IMR-90 (cell line): ENCODE measurements around the gene TTC23. TPM values are rescaled to one million over a fixed set of nuclear protein-coding genes. Genes with fewer than 3 reads are reported as not detected.

Experiments
- ATAC-seq: fragments of 200-7000 bp; cut with Tn5 transposase; 2 replicates; pipeline ENCODE4 v1.9.1; 2020; ENCODE audit warnings: low read depth, mild to moderate bottlenecking, moderate library complexity
- BruUV-seq: library from RNA; stranded (reverse); fragments of 400-500 nt; replicated peaks from 2 replicates; lab custom pipeline; 2021; lab: Mats Ljungman, UMichigan
- CTCF ChIA-PET: fragments of 300-600 bp; formaldehyde crosslinking; extraction: SDS; loops from one replicate; lab custom pipeline; 2021; ENCODE audit warnings: antibody characterized with exemption; lab: Yijun Ruan, JAX
- POLR2A ChIA-PET: fragments of 300-600 bp; sonication (Branson Sonifier 250); formaldehyde crosslinking; loops from one replicate; lab custom pipeline; 2022; ENCODE audit warnings: antibody characterized with exemption; ENCODE audit not compliant: unreplicated experiment; lab: Charles Lee
- DNase-seq: peaks from one replicate; pipeline ENCODE4 v3.0.0; 2013
- H2AFZ ChIP-seq: replicated peaks from 2 replicates; pipeline ENCODE3; 2013; ENCODE audit warnings: low read length, mild to moderate bottlenecking; ENCODE audit not compliant: poor library complexity
- H2AK5ac ChIP-seq: 2 replicates; pipeline ENCODE4 v1.6.1; 2013; ENCODE audit warnings: low read depth, low read length, inconsistent platforms
- H2AK9ac ChIP-seq: replicated peaks from 2 replicates; pipeline ENCODE3; 2013; ENCODE audit warnings: mild to moderate bottlenecking, low read depth, low read length, moderate library complexity; ENCODE audit not compliant: poor library complexity
- H2BK120ac ChIP-seq: 2 replicates; pipeline ENCODE4 v1.6.1; 2013; ENCODE audit warnings: low read depth, low read length, inconsistent platforms
- H2BK15ac ChIP-seq: 3 replicates; pipeline ENCODE4 v1.6.1; 2013; ENCODE audit warnings: low read depth, low read length, inconsistent platforms
- H2BK20ac ChIP-seq: 2 replicates; pipeline ENCODE4 v1.6.1; 2013; ENCODE audit warnings: low read depth, mild to moderate bottlenecking, inconsistent platforms, low read length, moderate library complexity
- H2BK5ac ChIP-seq: 2 replicates; pipeline ENCODE4 v1.6.1; 2013; ENCODE audit warnings: mild to moderate bottlenecking, low read depth, low read length, inconsistent platforms; ENCODE audit not compliant: poor library complexity, severe bottlenecking
- H3K14ac ChIP-seq: replicated peaks from 2 replicates; pipeline ENCODE4 v1.6.1; 2013; ENCODE audit warnings: low read depth, low read length, inconsistent platforms
- H3K18ac ChIP-seq: 2 replicates; pipeline ENCODE4 v1.6.1; 2013; ENCODE audit warnings: low read depth, low read length, control low read depth
- H3K23ac ChIP-seq: 2 replicates; pipeline ENCODE4 v1.6.1; 2013; ENCODE audit warnings: low read depth, low read length, inconsistent platforms
- H3K27ac ChIP-seq: 2 replicates; pipeline ENCODE4 v1.5.1; 2013; ENCODE audit warnings: mild to moderate bottlenecking, control low read depth, low read length; ENCODE audit not compliant: insufficient read depth
- H3K27me3 ChIP-seq: 2 replicates; pipeline ENCODE4 v1.6.1; 2013; ENCODE audit warnings: low read length; ENCODE audit not compliant: control insufficient read depth, insufficient read depth
- H3K36me3 ChIP-seq: 2 replicates; pipeline ENCODE4 v1.6.1; 2013; ENCODE audit warnings: low read length, mixed read lengths; ENCODE audit not compliant: control insufficient read depth, insufficient read depth
- H3K4ac ChIP-seq: 2 replicates; pipeline ENCODE4 v1.6.1; 2013; ENCODE audit warnings: low read depth, low read length, inconsistent platforms
- H3K4me1 ChIP-seq: 2 replicates; pipeline ENCODE4 v1.6.1; 2013; ENCODE audit warnings: low read length, mixed read lengths; ENCODE audit not compliant: control insufficient read depth, insufficient read depth
- H3K4me2 ChIP-seq: 2 replicates; pipeline ENCODE4 v1.6.1; 2013; ENCODE audit warnings: low read depth, mild to moderate bottlenecking, control low read depth, low read length, moderate library complexity
- H3K4me3 ChIP-seq: 2 replicates; pipeline ENCODE4 v1.5.1; 2013; ENCODE audit warnings: low read depth, mild to moderate bottlenecking, control low read depth, low read length, moderate library complexity; ENCODE audit not compliant: insufficient read depth
- H3K56ac ChIP-seq: 2 replicates; pipeline ENCODE4 v1.6.1; 2013; ENCODE audit warnings: low read length, inconsistent platforms; ENCODE audit not compliant: insufficient read depth; ENCODE audit errors: extremely low read depth
- H3K79me1 ChIP-seq, 2 experiments: 2 replicates each; pipeline ENCODE4 v1.6.1; 2013; ENCODE audit warnings: low read length in 2 of 2, inconsistent platforms in 1 of 2, low read depth in 1 of 2
- H3K9ac ChIP-seq: 2 replicates; pipeline ENCODE4 v1.6.1; 2013; ENCODE audit warnings: low read depth, low read length, control low read depth
- H3K9me1 ChIP-seq: 2 replicates; pipeline ENCODE4 v1.6.1; 2013; ENCODE audit warnings: low read length, inconsistent platforms; ENCODE audit not compliant: insufficient read depth
- H3K9me3 ChIP-seq: 2 replicates; pipeline ENCODE4 v1.6.1; 2013; ENCODE audit warnings: low read length; ENCODE audit not compliant: control insufficient read depth, insufficient read depth
- H4K20me1 ChIP-seq: 2 replicates; pipeline ENCODE4 v1.6.1; 2013; ENCODE audit warnings: low read length, inconsistent platforms; ENCODE audit not compliant: insufficient read depth
- H4K5ac ChIP-seq: 2 replicates; pipeline ENCODE4 v1.6.1; 2013; ENCODE audit warnings: mild to moderate bottlenecking, low read depth, low read length, control low read depth
- H4K8ac ChIP-seq, 2 experiments: 2 replicates each; pipeline ENCODE4 v1.6.1; 2013; ENCODE audit warnings: low read depth in 2 of 2, low read length in 2 of 2, control low read depth in 1 of 2, inconsistent platforms in 1 of 2
- H4K91ac ChIP-seq: 2 replicates; pipeline ENCODE4 v1.6.1; 2013; ENCODE audit warnings: low read depth, low read length, inconsistent platforms; ENCODE audit not compliant: insufficient read depth
- CTCF ChIP-seq: conservative IDR thresholded peaks from 2 replicates; pipeline ENCODE4 v1.5.1; 2012; ENCODE audit warnings: mild to moderate bottlenecking, low read depth, low read length, improper control_type of control experiment
- MAFK ChIP-seq: IDR thresholded peaks from 2 replicates; pipeline ENCODE4 v1.6.1; 2012; ENCODE audit warnings: low read depth, low read length, improper control_type of control experiment
- POLR2A ChIP-seq: IDR thresholded peaks from 2 replicates; pipeline ENCODE4 v1.6.1; 2012; ENCODE audit warnings: mild to moderate bottlenecking, low read depth, low read length
- RAD21 ChIP-seq: IDR thresholded peaks from 2 replicates; pipeline ENCODE4 v1.6.1; 2012; ENCODE audit warnings: low read length, improper control_type of control experiment
- WGBS, 2 experiments: methylation state at CpG; one replicate each; pipeline versions ENCODE4 v1.1.5 to v1.1.7; 2013; ENCODE audit warnings: missing lambda C conversion rate in 2 of 2; ENCODE audit not compliant: insufficient read length in 1 of 2; ENCODE audit errors: extremely low coverage in 2 of 2; 5-methylcytosine and 5-hydroxymethylcytosine counted together
- dilution Hi-C: fragments of 300-500 bp; cut with HindIII; formaldehyde crosslinking; loops from one replicate; pipeline ENCODE4 v1.14.3; 2018; ENCODE audit warnings: low sequenced_read_pairs; ENCODE audit not compliant: unreplicated experiment
- in situ Hi-C: fragments of 300-500 bp; cut with MboI; formaldehyde crosslinking; loops from 3 replicates; pipeline ENCODE4 v1.14.3; 2019; ENCODE audit warnings: low sequenced_read_pairs, inconsistent platforms, mixed read lengths
- intact Hi-C: fragments of 100-400 bp; cut with micrococcal nuclease; formaldehyde crosslinking; loops from 2 replicates; pipeline ENCODE4 v1.10.0; 2022
- polyA plus RNA-seq, 3 experiments: library from polyadenylated mRNA; depleted of rRNA; stranded (reverse); fragments of >200 nt; gene quantifications; 2 replicates each; pipeline ENCODE4 v1.2.3, GENCODE V29; 2012; ENCODE audit warnings: low replicate concordance in 1 of 3
- total RNA-seq: library from RNA; depleted of rRNA; stranded (reverse); fragments of >200 nt; gene quantifications from 2 replicates; pipeline ENCODE4 v1.2.3, GENCODE V29; 2012

Gene TTC23
- total and polyA plus RNA-seq, 2 of the 4 experiments (the other 2 are of a cell fraction) = 7.8 to 29.8 TPM

DNA sequence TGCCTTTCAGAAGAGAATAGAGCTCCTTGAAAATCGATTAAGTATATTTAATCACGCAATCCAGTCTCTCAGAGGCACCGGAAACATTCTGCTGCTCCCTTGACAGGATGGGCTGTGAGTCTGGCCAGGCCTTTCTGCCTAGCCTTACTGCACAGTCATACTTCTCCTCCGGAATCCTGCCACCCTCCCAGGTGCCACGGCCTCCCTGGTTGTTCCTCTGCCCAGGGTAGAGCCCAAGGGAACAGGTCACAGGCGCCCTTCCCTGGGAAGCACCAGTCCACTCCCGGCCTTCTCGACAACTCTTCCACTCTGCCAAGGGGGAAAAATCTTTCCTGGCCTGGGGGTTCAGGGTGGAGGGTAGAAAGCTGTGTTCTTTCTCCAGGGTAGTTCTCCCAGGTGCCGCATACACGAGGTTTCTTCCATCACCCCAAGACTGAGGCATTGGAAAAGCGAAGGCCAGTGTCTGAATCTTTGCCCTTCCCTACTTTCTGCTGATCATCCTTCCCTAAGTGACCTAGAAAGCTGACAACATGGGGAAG lies 161.9 kb downstream of the TTC23 start:
- no peak overlapping the region for H2AFZ ChIP-seq
- WGBS, 2 experiments = 82% methylated on average over 2 of the region's 11 CpGs; no CpG with 5 or more reads in 1 of the 2 experiments
- H3K36me3 ChIP-seq = no peaks in the 10 kb centered on the region
- in situ Hi-C loops (no loop called here), dilution Hi-C loops (no loop called here), intact Hi-C loops (no loop called here)
- H3K9me1 ChIP-seq = peaks cover 9% of the 10 kb centered on the region
- H2AK5ac ChIP-seq = no peak overlapping the region
- DNase-seq (no peak), ATAC-seq (no peak)
- H3K9me3 ChIP-seq = no peaks in the 10 kb centered on the region
- ChIA-PET POLR2A (no interaction called here), CTCF (no interaction called here)
- no peak overlapping the region for H3K14ac ChIP-seq
- H3K56ac ChIP-seq = no peak overlapping the region
- no peak overlapping the region for H4K5ac ChIP-seq
- H4K8ac ChIP-seq = no peak overlapping the region
- no peak overlapping the region for H3K4ac ChIP-seq
- no peak for TF ChIP-seq MAFK
- TF ChIP-seq CTCF = no peak
- TF ChIP-seq RAD21 = no peak
- no peak for TF ChIP-seq POLR2A
- H3K18ac ChIP-seq = no peak overlapping the region
- H4K91ac ChIP-seq = no peak overlapping the region
- H3K9ac ChIP-seq = no peak overlapping the region
- H2BK15ac ChIP-seq = no peak overlapping the region
- H2AK9ac ChIP-seq = no peak overlapping the region
- no peaks in the 10 kb centered on the region for H3K79me1 ChIP-seq
- peaks cover 2% of the 10 kb centered on the region; the same call in 1 of the 2 replicates for H3K4me1 ChIP-seq
- no peaks in the 10 kb centered on the region for H4K20me1 ChIP-seq
- no peak overlapping the region for H2BK120ac ChIP-seq
- H2BK5ac ChIP-seq = no peak overlapping the region
- H3K4me2 ChIP-seq = no peak overlapping the region
- no TSS peak for BruUV-seq
- no peak overlapping the region for H3K4me3 ChIP-seq
- H3K27me3 ChIP-seq = no peaks in the 10 kb centered on the region; the same call in 1 of the 2 replicates
- no peak overlapping the region for H3K27ac ChIP-seq
- H3K23ac ChIP-seq = no peak overlapping the region
- no peak overlapping the region for H2BK20ac ChIP-seq
